H1 (cell line): ENCODE measurements around the gene ZNF536. TPM values are rescaled to one million over a fixed set of nuclear protein-coding genes. Genes with fewer than 3 reads are reported as not detected.

Source experiments
- CTCF ChIA-PET: fragments of 300-600 bp; sonication (Branson Sonifier 250); formaldehyde crosslinking; loops from one replicate; lab custom pipeline; 2021; ENCODE audit not compliant: partially characterized antibody; lab: Charles Lee
- POLR2A ChIA-PET: fragments of 300-600 bp; sonication (Branson Sonifier 250); formaldehyde crosslinking; loops from one replicate; lab custom pipeline; 2021; ENCODE audit warnings: inconsistent platforms; ENCODE audit not compliant: partially characterized antibody; lab: Charles Lee
- DNase-seq, 2 experiments: peaks; one replicate each; pipeline versions ENCODE4 v3.0.0 to v3.0.0-alpha.2; 2010 to 2022; ENCODE audit warnings: low spot score in 2 of 2, low read depth in 1 of 2, mixed read lengths in 1 of 2
- FAIRE-seq: peaks from 2 replicates; lab custom pipeline; 2011; peaks lifted over from hg19 to GRCh38; lab: Jason Lieb, UNC
- H2AFZ ChIP-seq: 2 replicates; pipeline ENCODE4 v1.8.1; 2012; ENCODE audit warnings: low read length, inconsistent platforms
- H2AK5ac ChIP-seq: 2 replicates; pipeline ENCODE4 v1.6.1; 2013; ENCODE audit warnings: low read depth, low read length
- H2BK120ac ChIP-seq: replicated peaks from 2 replicates; pipeline ENCODE3; 2013; ENCODE audit warnings: low read depth, low read length, inconsistent platforms
- H2BK12ac ChIP-seq: 2 replicates; pipeline ENCODE4 v1.6.1; 2013; ENCODE audit warnings: low read depth, low read length
- H2BK15ac ChIP-seq: 2 replicates; pipeline ENCODE4 v1.6.1; 2013; ENCODE audit warnings: low read length
- H2BK20ac ChIP-seq: 2 replicates; pipeline ENCODE4 v1.6.1; 2013; ENCODE audit warnings: low read length
- H2BK5ac ChIP-seq: 2 replicates; pipeline ENCODE4 v1.6.1; 2013; ENCODE audit warnings: low read depth, low read length
- H3K14ac ChIP-seq: 2 replicates; pipeline ENCODE4 v1.6.1; 2013; ENCODE audit warnings: inconsistent platforms; ENCODE audit not compliant: insufficient read length
- H3K18ac ChIP-seq: 2 replicates; pipeline ENCODE4 v1.6.1; 2013; ENCODE audit warnings: low read length; ENCODE audit errors: extremely low read depth
- H3K23ac ChIP-seq: 2 replicates; pipeline ENCODE4 v1.6.1; 2013; ENCODE audit warnings: inconsistent platforms; ENCODE audit not compliant: insufficient read length
- H3K23me2 ChIP-seq: 2 replicates; pipeline ENCODE4 v1.6.1; 2013; ENCODE audit warnings: low read depth, low read length
- H3K27ac ChIP-seq: 2 replicates; pipeline ENCODE4 v1.6.1; 2011; ENCODE audit warnings: low read depth, low read length, inconsistent platforms
- H3K27me3 ChIP-seq, 4 experiments: replicated peaks in 1 of 4; 1 replicate in 1 of 4; 2 replicates in 3 of 4; pipeline versions ENCODE4 v1.6.1 to v1.8.1; 2011 to 2013; ENCODE audit warnings: low read length in 3 of 4, mild to moderate bottlenecking in 3 of 4, inconsistent platforms in 2 of 4, mixed read lengths in 2 of 4, moderate library complexity in 1 of 4; ENCODE audit not compliant: control insufficient read depth in 3 of 4, insufficient read depth in 3 of 4; ENCODE audit errors: extremely low read depth in 1 of 4
- H3K36me3 ChIP-seq, 4 experiments: 2 replicates each; pipeline versions ENCODE4 v1.6.1 to v1.8.1; 2011 to 2013; ENCODE audit warnings: mild to moderate bottlenecking in 4 of 4, low read length in 3 of 4, moderate library complexity in 2 of 4, control low read depth in 1 of 4, inconsistent platforms in 1 of 4; ENCODE audit not compliant: insufficient read depth in 4 of 4, control insufficient read depth in 2 of 4
- H3K4ac ChIP-seq: replicated peaks from 2 replicates; pipeline ENCODE3; 2013; ENCODE audit warnings: low read length, low read depth, mixed read lengths, inconsistent platforms; ENCODE audit not compliant: insufficient read length
- H3K4me1 ChIP-seq, 4 experiments: replicated peaks in 1 of 4; 1 replicate in 1 of 4; 2 replicates in 3 of 4; pipeline versions ENCODE4 v1.6.1 to v1.8.1; 2011 to 2013; ENCODE audit warnings: low read length in 3 of 4, inconsistent platforms in 2 of 4, mixed read lengths in 1 of 4; ENCODE audit not compliant: insufficient read depth in 4 of 4, control insufficient read depth in 3 of 4
- H3K4me2 ChIP-seq, 2 experiments: 2 replicates each; pipeline versions ENCODE4 v1.6.1 to v1.8.1; 2011 to 2013; ENCODE audit warnings: low read depth in 2 of 2, low read length in 2 of 2, control low read depth in 1 of 2, inconsistent platforms in 1 of 2, mild to moderate bottlenecking in 1 of 2; ENCODE audit not compliant: insufficient read depth in 1 of 2
- H3K4me3 ChIP-seq, 4 experiments: fragments of 200-600, 300-600 bp in 1 of 4; sonication (generic), shearing (Covaris generic), sonication (Bioruptor Twin) in 1 of 4; 2 replicates each; pipeline versions ENCODE4 v1.5.1 to v1.8.1; 2011 to 2016; ENCODE audit warnings: low read length in 4 of 4, low read depth in 3 of 4, control low read depth in 2 of 4, inconsistent platforms in 2 of 4, mild to moderate bottlenecking in 2 of 4, mixed read lengths in 1 of 4, moderate library complexity in 1 of 4; ENCODE audit not compliant: insufficient read depth in 2 of 4; ENCODE audit errors: extremely low read depth in 1 of 4
- H3K56ac ChIP-seq: replicated peaks from 2 replicates; pipeline ENCODE3; 2013; ENCODE audit warnings: low read depth, mild to moderate bottlenecking, mixed read lengths, low read length, inconsistent platforms; ENCODE audit not compliant: insufficient read length
- H3K79me1 ChIP-seq: 2 replicates; pipeline ENCODE4 v1.6.1; 2013; ENCODE audit warnings: low read depth, low read length, control low read depth
- H3K79me2 ChIP-seq, 2 experiments: 2 replicates each; pipeline versions ENCODE4 v1.6.1 to v1.8.1; 2012 to 2013; ENCODE audit warnings: low read length in 2 of 2, mild to moderate bottlenecking in 2 of 2, inconsistent platforms in 1 of 2; ENCODE audit not compliant: insufficient read depth in 2 of 2, control insufficient read depth in 1 of 2
- H3K9ac ChIP-seq, 4 experiments: replicated peaks in 1 of 4; 1 replicate in 1 of 4; 2 replicates in 3 of 4; pipeline versions ENCODE4 v1.6.1 to v1.8.1; 2011 to 2013; ENCODE audit warnings: low read depth in 3 of 4, low read length in 3 of 4, control low read depth in 2 of 4, mild to moderate bottlenecking in 2 of 4, moderate library complexity in 2 of 4, inconsistent platforms in 1 of 4; ENCODE audit errors: extremely low read depth in 1 of 4
- H3K9me3 ChIP-seq, 2 experiments: 2 replicates each; pipeline versions ENCODE4 v1.6.1 to v1.8.1; 2012 to 2013; ENCODE audit warnings: mild to moderate bottlenecking in 2 of 2, moderate library complexity in 2 of 2, control low read depth in 1 of 2, inconsistent platforms in 1 of 2, low read depth in 1 of 2, low read length in 1 of 2, mixed read lengths in 1 of 2; ENCODE audit not compliant: insufficient read depth in 2 of 2
- H4K20me1 ChIP-seq, 2 experiments: replicated peaks in 1 of 2; 2 replicates each; pipeline versions ENCODE3 to v1.8.1; 2011 to 2013; ENCODE audit warnings: inconsistent platforms in 2 of 2, low read length in 2 of 2, mild to moderate bottlenecking in 1 of 2; ENCODE audit not compliant: insufficient read depth in 2 of 2, control insufficient read depth in 1 of 2
- H4K5ac ChIP-seq: 2 replicates; pipeline ENCODE4 v1.6.1; 2013; ENCODE audit warnings: low read length, low read depth, mixed read lengths, inconsistent platforms; ENCODE audit not compliant: insufficient read length
- H4K8ac ChIP-seq: 2 replicates; pipeline ENCODE4 v1.8.0; 2013; ENCODE audit warnings: mild to moderate bottlenecking, moderate library complexity, low read length, inconsistent platforms; ENCODE audit not compliant: insufficient read depth; ENCODE audit errors: extremely low read depth
- H4K91ac ChIP-seq: replicated peaks from 2 replicates; pipeline ENCODE3; 2013; ENCODE audit warnings: low read length, mixed read lengths, inconsistent platforms; ENCODE audit not compliant: insufficient read length
- ATF3 ChIP-seq: IDR thresholded peaks from 2 replicates; pipeline ENCODE4 v1.6.1; 2011; ENCODE audit warnings: low read depth, mild to moderate bottlenecking, low read length; ENCODE audit not compliant: insufficient read depth
- CHD2 ChIP-seq: IDR thresholded peaks from 2 replicates; pipeline ENCODE4 v1.6.1; 2012; ENCODE audit warnings: low read length, improper control_type of control experiment
- CTCF ChIP-seq, 3 experiments: IDR thresholded peaks; 1 replicate in 2 of 3; 2 replicates in 1 of 3; pipeline versions ENCODE4 v1.5.1 to v1.6.1; 2011; ENCODE audit warnings: low read length in 3 of 3, mild to moderate bottlenecking in 3 of 3, inconsistent platforms in 2 of 3, low read depth in 1 of 3, moderate library complexity in 1 of 3; ENCODE audit not compliant: insufficient read depth in 1 of 3; ENCODE audit errors: control extremely low read depth in 1 of 3
- EP300 ChIP-seq, 2 experiments: IDR thresholded peaks; 1 replicate in 1 of 2; 2 replicates in 1 of 2; pipeline ENCODE4 v1.6.1; 2011 to 2012; ENCODE audit warnings: low read depth in 2 of 2, low read length in 2 of 2, mild to moderate bottlenecking in 2 of 2, borderline replicate concordance in 1 of 2, inconsistent platforms in 1 of 2, moderate library complexity in 1 of 2
- MAX ChIP-seq: IDR thresholded peaks from 2 replicates; pipeline ENCODE4 v1.6.1; 2012; ENCODE audit warnings: inconsistent platforms
- POLR2A ChIP-seq, 2 experiments: IDR thresholded peaks; 1 replicate in 1 of 2; 2 replicates in 1 of 2; pipeline ENCODE4 v1.6.1; 2011; ENCODE audit warnings: low read depth in 2 of 2, low read length in 2 of 2, mild to moderate bottlenecking in 2 of 2; ENCODE audit errors: control extremely low read depth in 1 of 2
- RFX5 ChIP-seq: IDR thresholded peaks from 2 replicates; pipeline ENCODE4 v1.6.1; 2011; ENCODE audit warnings: low read depth, low read length, improper control_type of control experiment, borderline replicate concordance
- RNF2 ChIP-seq: fragments of 200-900, 300-1000 bp; sonication (generic); IDR thresholded peaks from 2 replicates; pipeline ENCODE4 v1.7.1; 2016; ENCODE audit warnings: borderline replicate concordance, low read depth, mild to moderate bottlenecking, antibody characterized with exemption, low read length; ENCODE audit not compliant: poor library complexity, severe bottlenecking; ENCODE audit errors: missing control alignments
- RXRA ChIP-seq: IDR thresholded peaks from 2 replicates; pipeline ENCODE4 v1.6.1; 2011; ENCODE audit warnings: low read depth, mild to moderate bottlenecking, low read length, moderate library complexity; ENCODE audit not compliant: insufficient read depth
- SIX5 ChIP-seq: IDR thresholded peaks from 2 replicates; pipeline ENCODE4 v1.6.1; 2011; ENCODE audit warnings: mild to moderate bottlenecking, low read depth, low read length
- YY1 ChIP-seq: IDR thresholded peaks from 2 replicates; pipeline ENCODE4 v1.6.1; 2011; ENCODE audit warnings: low read depth, mild to moderate bottlenecking, low read length
- WGBS, 2 experiments: shearing (Covaris generic) in 1 of 2; methylation state at CpG; one replicate each; pipeline versions ENCODE4 v1.1.6 to v1.1.7; 2013 to 2015; ENCODE audit warnings: low lambda C conversion rate in 2 of 2, mixed read lengths in 2 of 2, inconsistent platforms in 1 of 2, low coverage in 1 of 2, missing lambda C conversion rate in 1 of 2; ENCODE audit not compliant: insufficient replicate concordance in 2 of 2, insufficient coverage in 1 of 2, insufficient read length in 1 of 2; ENCODE audit errors: extremely low coverage in 1 of 2, missing lambda C conversion rate in 1 of 2; 5-methylcytosine and 5-hydroxymethylcytosine counted together
- polyA plus RNA-seq, 7 experiments: library from polyadenylated mRNA; depleted of rRNA in 3 of 7; stranded (reverse) in 5 of 7; unstranded in 2 of 7; fragments of >200 nt in 5 of 7; fragments of 200-250 nt in 2 of 7; gene quantifications; 1 replicate in 5 of 7; 2 replicates in 1 of 7; 4 replicates in 1 of 7; pipeline versions ENCODE4 v1.2.1 to v1.2.3, GENCODE V29; 2011 to 2013; ENCODE audit warnings: missing spikeins in 2 of 7, mixed read lengths in 2 of 7
- total RNA-seq: library from RNA; stranded (reverse); fragmentation: NEBNext Ultra II Directional; extraction: Animal tissue kit (Norgen Biotek cat#: 25700); gene quantifications from 2 replicates; pipeline ENCODE4 v1.2.1, GENCODE V29; 2021

The ZNF536 gene
- total and polyA plus RNA-seq, 2 of the 8 experiments (the other 6 are each of a cell fraction or from before 2014, with no cell fraction given): 0.09 to 0.11 TPM

GRCh38 chr19:30326393-30326710, 45.8 kb upstream of the ZNF536 start:
- DNase-seq: no peak
- Histone ChIP-seq H3K4ac (no peak overlapping the region), H3K79me2 (no peaks in the 10 kb centered on the region), H2BK15ac (no peak overlapping the region), H2AFZ (no peak overlapping the region), H3K23ac (no peak overlapping the region), H2BK20ac (no peak overlapping the region), H2BK12ac (no peak overlapping the region), H3K56ac (no peak overlapping the region), H4K91ac (no peak overlapping the region), H3K18ac (no peak overlapping the region), H3K27ac (no peak overlapping the region), H4K8ac (no peak overlapping the region; the same call in 1 of the 2 replicates), H4K5ac (no peak overlapping the region), H4K20me1 (no peaks in the 10 kb centered on the region), H3K9ac (no peak overlapping the region), H3K9me3 (no peaks in the 10 kb centered on the region), H3K36me3 (no peaks in the 10 kb centered on the region), H3K4me3 (no peak overlapping the region), H2BK120ac (no peak overlapping the region), H2AK5ac (no peak overlapping the region), H3K4me2 (no peak overlapping the region), H3K79me1 (no peaks in the 10 kb centered on the region), H3K4me1 (no peaks in the 10 kb centered on the region), H3K23me2 (peaks cover 5% of the 10 kb centered on the region; the same call in 1 of the 2 replicates), H3K14ac (no peak overlapping the region), H2BK5ac (no peak overlapping the region), H3K27me3 (no peaks in the 10 kb centered on the region; a peak in 1 of 7 replicates)
- no peak for FAIRE-seq
- ChIA-PET POLR2A (no interaction called here), CTCF (interaction anchor here (0.6 to 1.1 kb wide), 2 partner anchors 134 to 167 kb away, joined by 3 read pairs; no protein-coding TSS in a partner anchor)
- WGBS, 2 experiments: 96% methylated on average over 11 of the region's 11 CpGs; no CpG with 5 or more reads in 1 of the 2 experiments
- TF ChIP-seq RXRA: no peak
- TF ChIP-seq RFX5: no peak
- no peak for TF ChIP-seq SIX5
- no peak for TF ChIP-seq YY1
- TF ChIP-seq POLR2A (IDR thresholded peaks at IDR 0.05; ENCODE audit: control extremely low read depth in 1 of 2, low read depth in 2 of 2, low read length in 2 of 2): no peak
- TF ChIP-seq RNF2: no peak
- no peak for TF ChIP-seq EP300 (IDR thresholded peaks at IDR 0.05; ENCODE audit: borderline replicate concordance in 1 of 2, low read depth in 2 of 2, low read length in 2 of 2)
- TF ChIP-seq ATF3: no peak
- no peak for TF ChIP-seq CTCF (IDR thresholded peaks at IDR 0.05; ENCODE audit: control extremely low read depth in 1 of 3, insufficient read depth in 1 of 3, low read depth in 1 of 3, low read length in 3 of 3)
- TF ChIP-seq CHD2: no peak
- TF ChIP-seq MAX: no peak
